HepG2 (cell line): Measurements from ENCODE around the gene TIMP3. TPM values are rescaled to one million over a fixed set of nuclear protein-coding genes. Genes with fewer than 3 reads are reported as not detected.
A peak's percentile ranks its signal among the peaks of the same experiment; 100 is the strongest.

Source experiments
- ATAC-seq: fragments of 200-7000 bp; cut with Tn5 transposase; 3 replicates; pipeline ENCODE4 v1.9.1; 2020; ENCODE audit warnings: mild to moderate bottlenecking, moderate library complexity
- BruUV-seq: library from RNA; stranded (reverse); fragments of 400-500 nt; replicated peaks from 2 replicates; lab custom pipeline; 2021; lab: Mats Ljungman, UMichigan
- CTCF ChIA-PET: fragments of 300-600 bp; formaldehyde crosslinking; extraction: SDS; loops from one replicate; lab custom pipeline; 2021; ENCODE audit warnings: low total read pairs, inconsistent platforms, low intra/inter-chr PET ratio; lab: Yijun Ruan, JAX
- POLR2A ChIA-PET: fragments of 350-600 bp; sonication (Branson Sonifier 250); formaldehyde crosslinking; loops from one replicate; lab custom pipeline; 2020; ENCODE audit warnings: antibody characterized with exemption, inconsistent platforms; lab: Yijun Ruan, JAX
- DNase-seq: peaks from one replicate; pipeline ENCODE4 v3.0.0-alpha.2; 2015; ENCODE audit warnings: low spot score
- FAIRE-seq: peaks from 3 replicates; lab custom pipeline; 2011; peaks lifted over from hg19 to GRCh38; lab: Jason Lieb, UNC
- H2AFZ ChIP-seq: one replicate; pipeline ENCODE4 v1.6.1; 2011; ENCODE audit warnings: low read length, inconsistent platforms
- H3K27ac ChIP-seq: fragments of 300-600 bp; 3 replicates; pipeline ENCODE4 v1.8.0; 2011; ENCODE audit warnings: mixed run types, mild to moderate bottlenecking, mixed read lengths, low read length, inconsistent platforms; ENCODE audit not compliant: insufficient read depth; ENCODE audit errors: extremely low read length
- H3K27me3 ChIP-seq, 2 experiments: fragments of 200-600 bp in 1 of 2; 2 replicates in 1 of 2; 3 replicates in 1 of 2; pipeline versions ENCODE4 v1.6.0 to v1.8.0; 2011; ENCODE audit warnings: low read length in 2 of 2, mild to moderate bottlenecking in 2 of 2, moderate library complexity in 2 of 2, inconsistent platforms in 1 of 2; ENCODE audit not compliant: insufficient read depth in 2 of 2, control insufficient read depth in 1 of 2
- H3K36me3 ChIP-seq, 2 experiments: fragments of 200-600 bp in 1 of 2; replicated peaks in 1 of 2; 2 replicates in 1 of 2; 3 replicates in 1 of 2; pipeline versions ENCODE4 v1.5.1 to v1.8.0; 2011; ENCODE audit warnings: low read length in 2 of 2, inconsistent platforms in 1 of 2; ENCODE audit not compliant: insufficient read depth in 2 of 2, control insufficient read depth in 1 of 2
- H3K4me1 ChIP-seq: 2 replicates; pipeline ENCODE4 v1.5.1; 2012; ENCODE audit warnings: low read length, inconsistent platforms; ENCODE audit not compliant: insufficient read depth
- H3K4me2 ChIP-seq: 2 replicates; pipeline ENCODE4 v1.6.0; 2011; ENCODE audit warnings: low read depth, low read length, inconsistent platforms
- H3K4me3 ChIP-seq, 3 experiments: fragments of 200-600 bp in 1 of 3; sonication (generic), shearing (Covaris generic) in 1 of 3; replicated peaks in 1 of 3; 2 replicates each; pipeline ENCODE4 v1.5.1; 2011 to 2016; ENCODE audit warnings: low read length in 3 of 3, inconsistent platforms in 2 of 3, low read depth in 2 of 3, mild to moderate bottlenecking in 2 of 3, control low read depth in 1 of 3, mixed read lengths in 1 of 3; ENCODE audit not compliant: insufficient read depth in 1 of 3
- H3K79me2 ChIP-seq: one replicate; pipeline ENCODE4 v1.6.1; 2011; ENCODE audit warnings: low read length, inconsistent platforms; ENCODE audit not compliant: insufficient read depth
- H3K9ac ChIP-seq: 2 replicates; pipeline ENCODE4 v1.6.0; 2011; ENCODE audit warnings: mild to moderate bottlenecking, low read depth, low read length, inconsistent platforms; ENCODE audit not compliant: insufficient read depth
- H3K9me3 ChIP-seq: 2 replicates; pipeline ENCODE4 v1.5.1; 2012; ENCODE audit warnings: mild to moderate bottlenecking, low read length
- H4K20me1 ChIP-seq: 2 replicates; pipeline ENCODE4 v1.6.0; 2011; ENCODE audit warnings: inconsistent platforms, mild to moderate bottlenecking, low read length, moderate library complexity; ENCODE audit not compliant: insufficient read depth
- AFF4 ChIP-seq: sonication (generic); formaldehyde crosslinking; IDR thresholded peaks from 2 replicates; pipeline ENCODE4 v1.4.0; 2020; ENCODE audit warnings: missing genetic modification reagents
- CC2D1A ChIP-seq: sonication (generic); formaldehyde crosslinking; IDR thresholded peaks from 2 replicates; pipeline ENCODE4 v1.8.1; 2023; ENCODE audit warnings: mild to moderate bottlenecking, missing genetic modification reagents
- CHD4 ChIP-seq: fragments of 200-600 bp; sonication (generic); IDR thresholded peaks from 2 replicates; pipeline ENCODE4 v1.7.0; 2017; ENCODE audit warnings: mild to moderate bottlenecking, low read length, borderline replicate concordance
- HNF1B ChIP-seq: sonication (generic); formaldehyde crosslinking; IDR thresholded peaks from 2 replicates; pipeline ENCODE4 v1.5.1; 2020; ENCODE audit warnings: mild to moderate bottlenecking, moderate library complexity, missing genetic modification reagents
- KDM1A ChIP-seq: IDR thresholded peaks from 2 replicates; pipeline ENCODE4 v1.6.1; 2016; ENCODE audit warnings: missing compliant biosample characterization
- KLF15 ChIP-seq: sonication (generic); formaldehyde crosslinking; IDR thresholded peaks from 2 replicates; pipeline ENCODE4 v1.8.1; 2023; ENCODE audit warnings: borderline replicate concordance, mild to moderate bottlenecking, inconsistent platforms, missing genetic modification reagents, mixed read lengths
- POLR2AphosphoS2 ChIP-seq: IDR thresholded peaks from 2 replicates; pipeline ENCODE4 v1.6.1; 2011; ENCODE audit warnings: low read depth, low read length, improper control_type of control experiment
- ZFP62 ChIP-seq: sonication (generic); formaldehyde crosslinking; IDR thresholded peaks from 2 replicates; pipeline ENCODE4 v1.4.0; 2020; ENCODE audit warnings: missing genetic modification reagents
- ZMAT3 ChIP-seq: sonication (generic); formaldehyde crosslinking; conservative IDR thresholded peaks from 2 replicates; pipeline ENCODE4 v1.7.0; 2021; ENCODE audit warnings: missing genetic modification reagents
- ZNF121 ChIP-seq: sonication (generic); formaldehyde crosslinking; IDR thresholded peaks from 2 replicates; pipeline ENCODE4 v1.5.0; 2020; ENCODE audit warnings: mild to moderate bottlenecking, missing genetic modification reagents
- ZNF256 ChIP-seq: sonication (generic); formaldehyde crosslinking; conservative IDR thresholded peaks from 2 replicates; pipeline ENCODE4 v1.4.0; 2020; ENCODE audit warnings: missing genetic modification reagents
- ZNF629 ChIP-seq: sonication (generic); formaldehyde crosslinking; conservative IDR thresholded peaks from 2 replicates; pipeline ENCODE4 v1.5.0; 2020; ENCODE audit warnings: missing genetic modification reagents
- ZNF784 ChIP-seq: sonication (generic); formaldehyde crosslinking; IDR thresholded peaks from 2 replicates; pipeline ENCODE4 v1.5.1; 2020; ENCODE audit warnings: missing genetic modification reagents, mild to moderate bottlenecking, borderline replicate concordance
- WGBS: methylation state at CpG from one replicate; pipeline ENCODE4 v1.1.6; 2017; ENCODE audit warnings: low lambda C conversion rate; 5-methylcytosine and 5-hydroxymethylcytosine counted together
- in situ Hi-C: cut with HindIII; loops from 2 replicates; pipeline ENCODE4 v1.10.0; 2017; ENCODE audit warnings: low pct_unique_long_range_greater_than_20kb; ENCODE audit not compliant: extremely low pct_ligation_motif_present
- intact Hi-C: fragments of 100-400 bp; cut with micrococcal nuclease; formaldehyde crosslinking; loops from one replicate; pipeline ENCODE4 v1.10.0; 2022; ENCODE audit not compliant: unreplicated experiment
- polyA plus RNA-seq, 8 experiments: library from polyadenylated mRNA; depleted of rRNA in 3 of 8; stranded (reverse) in 7 of 8; unstranded in 1 of 8; fragments of >200 nt; fragmentation: Illumina TruSeq in 4 of 8; extraction: Trizol in 4 of 8; gene quantifications; 2 replicates each; pipeline versions ENCODE4 v1.2.1 to v1.2.3, GENCODE V29; 2011 to 2016; ENCODE audit warnings: low read depth in 4 of 8, missing spikeins in 1 of 8, mixed read lengths in 1 of 8; ENCODE audit not compliant: insufficient read depth in 1 of 8
- total RNA-seq, 5 experiments: library from RNA; depleted of rRNA; stranded (reverse); fragments of >200 nt; fragmentation: Illumina TruSeq; extraction: Trizol; gene quantifications; 2 replicates each; pipeline ENCODE4 v1.2.3, GENCODE V29; 2016; ENCODE audit warnings: low read depth in 1 of 5

The TIMP3 gene
- total and polyA plus RNA-seq, 2 of the 13 experiments (the other 11 are each of a cell fraction or from before 2014, with no cell fraction given) = 57.3 to 86.6 TPM

- Histone ChIP-seq H3K4me1 (no peaks in the 10 kb centered on the region), H3K27me3 (no peaks in the 10 kb centered on the region), H3K9ac (no peak overlapping the region), H3K4me3 (no peak overlapping the region), H4K20me1 (no peaks in the 10 kb centered on the region), H2AFZ (no peak overlapping the region), H3K36me3 (no peaks in the 10 kb centered on the region), H3K79me2 (no peaks in the 10 kb centered on the region), H3K9me3 (no peaks in the 10 kb centered on the region), H3K27ac (no peak overlapping the region), H3K4me2 (no peak overlapping the region)
- no peak for FAIRE-seq
- WGBS = 100% methylated on average over 2 of the region's 7 CpGs
- in situ Hi-C loops = no loop called here
- intact Hi-C loops = no loop called here
- no peak for ATAC-seq
- TF ChIP-seq KLF15 = no peak
- TF ChIP-seq ZNF629 (CRISPR knock-in tag) = peak; percentile 48; the same call in 1 of the 2 replicates
- ChIA-PET POLR2A (no interaction called here), CTCF (no interaction called here)
- no peak for DNase-seq
- no TSS peak for BruUV-seq
Measured at GRCh38 chr22:32880505-32880892, 79.0 kb downstream of the TIMP3 start.

- no peaks in the 10 kb centered on the region for H3K27me3 ChIP-seq
- H3K9ac ChIP-seq = no peak overlapping the region
- ChIA-PET CTCF (no interaction called here), POLR2A (no interaction called here)
- FAIRE-seq (no peak), DNase-seq (no peak), ATAC-seq (no peak)
- no peak overlapping the region for H2AFZ ChIP-seq
- in situ Hi-C loops (no loop called here), intact Hi-C loops (no loop called here)
- no peaks in the 10 kb centered on the region for H4K20me1 ChIP-seq
- no peaks in the 10 kb centered on the region for H3K79me2 ChIP-seq
- no TSS peak for BruUV-seq
- no peak overlapping the region for H3K27ac ChIP-seq
- WGBS = 92% methylated on average over 17 of the region's 20 CpGs
- no peaks in the 10 kb centered on the region for H3K36me3 ChIP-seq
- H3K9me3 ChIP-seq = no peaks in the 10 kb centered on the region
- H3K4me2 ChIP-seq = no peak overlapping the region
- H3K4me3 ChIP-seq = no peak overlapping the region
- no peaks in the 10 kb centered on the region for H3K4me1 ChIP-seq
- TF ChIP-seq CC2D1A (CRISPR knock-in tag) = no peak
- no peak for TF ChIP-seq ZFP62 (CRISPR knock-in tag)
- TF ChIP-seq ZNF256 (CRISPR knock-in tag) = no peak
- TF ChIP-seq AFF4 (CRISPR knock-in tag) = no peak
- no peak for TF ChIP-seq ZNF121 (CRISPR knock-in tag)
- TF ChIP-seq CHD4 = no peak
- TF ChIP-seq ZMAT3 = no peak
- no peak for TF ChIP-seq KDM1A (CRISPR knock-in tag)
- no peak for TF ChIP-seq ZNF784
- no peak for TF ChIP-seq HNF1B
- no peak for TF ChIP-seq POLR2AphosphoS2
Measured at GRCh38 chr22:32880893-32881596, 79.5 kb downstream of the TIMP3 start.
